AG09319 (cell line): ENCODE data around the gene MFNG.
"Not testable (repeated sequence)": the region's sequence is repeated elsewhere in the genome, so short reads cannot be mapped to it uniquely, and the experiment has no call there.

Experiments
- DNase-seq: peaks from one replicate; pipeline ENCODE4 v3.0.0-alpha.2; 2010; ENCODE audit warnings: low read depth; ENCODE audit errors: extremely low read depth
- TF ChIP-seq, protein P1 (sequence below): IDR thresholded peaks from 2 replicates; pipeline ENCODE4 v1.5.1; 2011; ENCODE audit warnings: low read depth, mild to moderate bottlenecking, inconsistent platforms, low read length, moderate library complexity

MFNG gene, protein sequence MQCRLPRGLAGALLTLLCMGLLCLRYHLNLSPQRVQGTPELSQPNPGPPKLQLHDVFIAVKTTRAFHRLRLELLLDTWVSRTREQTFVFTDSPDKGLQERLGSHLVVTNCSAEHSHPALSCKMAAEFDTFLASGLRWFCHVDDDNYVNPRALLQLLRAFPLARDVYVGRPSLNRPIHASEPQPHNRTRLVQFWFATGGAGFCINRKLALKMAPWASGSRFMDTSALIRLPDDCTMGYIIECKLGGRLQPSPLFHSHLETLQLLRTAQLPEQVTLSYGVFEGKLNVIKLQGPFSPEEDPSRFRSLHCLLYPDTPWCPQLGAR

DNA sequence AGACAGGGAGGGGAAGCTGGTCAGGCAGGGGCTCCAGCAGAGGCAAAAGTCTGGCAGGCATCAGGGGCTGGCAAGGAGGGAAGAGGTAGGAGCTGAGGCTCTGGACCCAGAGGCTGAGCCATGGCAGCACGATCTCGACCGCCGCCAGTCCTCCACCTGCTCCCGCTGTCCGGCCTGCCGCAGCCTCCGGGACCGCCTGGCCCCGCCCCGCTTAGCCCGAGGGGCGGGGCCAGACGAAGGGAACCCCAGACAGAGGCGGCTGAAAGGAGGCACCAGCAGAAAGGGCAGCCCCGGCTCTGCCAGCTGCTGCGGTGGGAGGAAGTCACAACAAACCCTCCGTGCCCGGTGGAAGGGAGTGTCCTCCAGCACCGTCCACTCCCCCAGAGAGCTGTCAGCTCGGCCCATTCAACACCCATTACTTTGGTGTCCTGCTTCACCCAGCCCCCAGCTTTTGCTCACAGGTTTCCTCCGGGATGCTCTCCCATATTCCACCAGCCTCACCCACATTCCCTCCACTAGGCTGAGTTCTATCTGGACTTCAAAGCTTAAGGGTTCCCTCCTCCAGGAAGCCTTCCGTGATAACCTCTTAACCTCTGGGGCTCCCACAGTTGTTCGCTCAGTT lies at the start of gene MFNG:
TSS of gene MFNG (minus strand) at position 161 of the 622 bp plus-strand sequence. CDS start 207 bp downstream, outside the sequence.
- no peak for DNase-seq
- TF ChIP-seq, protein P1, sequence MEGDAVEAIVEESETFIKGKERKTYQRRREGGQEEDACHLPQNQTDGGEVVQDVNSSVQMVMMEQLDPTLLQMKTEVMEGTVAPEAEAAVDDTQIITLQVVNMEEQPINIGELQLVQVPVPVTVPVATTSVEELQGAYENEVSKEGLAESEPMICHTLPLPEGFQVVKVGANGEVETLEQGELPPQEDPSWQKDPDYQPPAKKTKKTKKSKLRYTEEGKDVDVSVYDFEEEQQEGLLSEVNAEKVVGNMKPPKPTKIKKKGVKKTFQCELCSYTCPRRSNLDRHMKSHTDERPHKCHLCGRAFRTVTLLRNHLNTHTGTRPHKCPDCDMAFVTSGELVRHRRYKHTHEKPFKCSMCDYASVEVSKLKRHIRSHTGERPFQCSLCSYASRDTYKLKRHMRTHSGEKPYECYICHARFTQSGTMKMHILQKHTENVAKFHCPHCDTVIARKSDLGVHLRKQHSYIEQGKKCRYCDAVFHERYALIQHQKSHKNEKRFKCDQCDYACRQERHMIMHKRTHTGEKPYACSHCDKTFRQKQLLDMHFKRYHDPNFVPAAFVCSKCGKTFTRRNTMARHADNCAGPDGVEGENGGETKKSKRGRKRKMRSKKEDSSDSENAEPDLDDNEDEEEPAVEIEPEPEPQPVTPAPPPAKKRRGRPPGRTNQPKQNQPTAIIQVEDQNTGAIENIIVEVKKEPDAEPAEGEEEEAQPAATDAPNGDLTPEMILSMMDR, result no peak

DNA sequence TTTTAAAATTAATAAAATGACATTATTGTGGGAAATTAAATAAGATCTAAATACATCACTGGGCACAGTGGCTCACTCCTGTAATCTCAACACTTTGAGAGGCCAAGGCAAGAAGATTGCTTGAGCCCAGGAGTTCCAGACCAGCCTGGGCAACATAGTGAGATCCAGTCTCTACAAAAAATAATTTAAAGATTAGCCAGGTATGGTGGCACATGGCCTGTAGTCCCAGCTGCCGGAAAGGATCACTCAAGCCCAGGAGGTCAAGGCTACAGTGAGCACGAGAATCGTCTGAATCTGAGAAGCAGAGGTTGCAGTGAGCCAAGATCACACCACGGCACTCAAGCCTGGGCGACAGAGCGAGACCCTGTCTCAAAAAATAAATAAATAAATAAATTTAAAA lies 49.0 kb upstream of the MFNG start:
- no peak for DNase-seq
- TF ChIP-seq, protein P1, result no peak

DNA sequence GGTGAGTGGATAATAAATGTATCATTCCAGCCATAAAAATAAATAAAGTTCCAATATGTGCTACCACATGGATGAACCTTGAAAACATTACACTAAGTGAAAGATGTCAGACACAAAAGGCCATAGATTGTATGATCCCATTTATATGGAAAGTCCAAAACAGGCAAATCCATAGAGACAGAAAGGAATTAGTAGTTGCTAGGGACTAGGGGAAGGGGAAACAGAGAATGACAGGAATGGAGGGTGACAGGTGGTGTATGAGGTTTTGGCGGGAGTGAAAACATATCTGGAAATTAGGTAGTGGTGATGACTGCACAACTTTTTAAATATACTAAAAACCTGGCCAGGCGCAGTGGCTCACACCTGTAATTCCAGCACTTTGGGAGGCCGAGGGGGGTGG lies 48.3 kb upstream of the MFNG start:
- TF ChIP-seq, protein P1, result no peak
- no peak for DNase-seq

DNA sequence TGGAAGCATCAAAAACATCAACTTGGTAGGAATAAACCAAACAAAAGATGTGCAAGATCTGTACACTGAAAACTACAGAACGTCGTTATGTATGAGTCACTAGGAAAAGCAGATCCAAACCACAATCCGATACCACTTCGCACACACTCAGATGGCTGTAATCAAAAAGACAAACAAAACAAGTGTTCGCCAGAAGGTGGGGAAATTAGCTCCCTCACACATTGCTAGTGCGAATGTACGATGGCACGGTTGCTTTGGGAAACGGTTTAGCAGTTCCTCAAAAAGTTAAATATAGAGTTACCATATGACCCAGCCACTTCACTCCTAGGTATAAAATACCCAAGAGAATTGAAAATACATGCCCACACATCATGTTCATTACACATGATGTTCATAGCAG lies 47.8 kb upstream of the MFNG start:
- DNase-seq, result no peak
- TF ChIP-seq, protein P1, result no peak

DNA sequence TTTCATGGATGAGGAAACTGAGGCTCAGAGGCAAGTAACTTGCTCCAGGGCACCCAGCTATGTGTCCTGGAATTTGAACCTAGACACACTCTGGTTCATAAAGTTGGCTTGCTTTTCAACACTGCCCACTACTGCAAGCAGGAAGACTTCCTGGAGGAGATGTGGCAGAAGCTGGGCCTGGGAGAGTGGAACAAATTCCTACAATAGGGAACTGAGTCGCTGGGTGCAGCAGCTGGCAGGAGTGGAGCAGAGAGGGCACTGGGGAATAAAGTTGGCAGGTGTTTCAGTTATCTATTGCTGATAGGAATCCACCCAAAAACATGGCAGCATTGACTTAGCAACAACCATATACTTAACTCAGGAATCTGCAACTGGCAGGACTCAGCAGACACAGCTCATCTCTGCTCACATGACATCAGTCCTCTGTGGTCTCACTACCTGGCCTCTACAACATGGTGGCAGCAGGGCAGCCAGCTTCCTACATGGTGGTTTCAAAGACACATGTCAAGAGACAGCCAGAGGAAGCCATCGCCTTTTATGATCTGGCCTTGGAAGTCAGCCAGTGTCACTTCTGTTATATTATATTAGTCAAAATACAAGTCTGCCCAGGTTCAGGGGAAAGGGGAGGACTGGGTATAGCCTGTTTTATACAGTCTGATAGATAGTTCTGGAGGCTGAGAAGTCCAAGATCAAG lies 43.6 kb upstream of the MFNG start:
- TF ChIP-seq, protein P1, result no peak
- DNase-seq, result no peak

DNA sequence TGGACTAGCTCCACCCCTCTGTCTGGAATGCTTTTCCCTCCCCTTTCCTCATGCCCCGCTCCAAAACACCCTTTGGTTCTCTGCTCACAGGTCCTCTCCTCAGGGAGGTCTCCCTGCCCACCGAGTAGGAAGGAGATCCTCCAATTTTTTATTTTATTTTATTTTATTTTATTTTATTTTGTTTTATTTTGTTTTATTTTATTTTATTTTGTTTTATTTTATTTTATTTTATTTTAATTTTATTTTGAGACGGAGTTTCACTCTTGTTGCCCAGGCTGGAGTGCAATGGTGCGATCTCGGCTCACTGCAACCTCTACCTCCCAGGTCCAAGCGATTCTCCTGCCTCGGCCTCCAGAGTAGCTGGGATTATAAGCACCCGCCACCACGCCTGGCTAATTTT lies 41.8 kb upstream of the MFNG start:
- not testable (repeated sequence) for DNase-seq

DNA sequence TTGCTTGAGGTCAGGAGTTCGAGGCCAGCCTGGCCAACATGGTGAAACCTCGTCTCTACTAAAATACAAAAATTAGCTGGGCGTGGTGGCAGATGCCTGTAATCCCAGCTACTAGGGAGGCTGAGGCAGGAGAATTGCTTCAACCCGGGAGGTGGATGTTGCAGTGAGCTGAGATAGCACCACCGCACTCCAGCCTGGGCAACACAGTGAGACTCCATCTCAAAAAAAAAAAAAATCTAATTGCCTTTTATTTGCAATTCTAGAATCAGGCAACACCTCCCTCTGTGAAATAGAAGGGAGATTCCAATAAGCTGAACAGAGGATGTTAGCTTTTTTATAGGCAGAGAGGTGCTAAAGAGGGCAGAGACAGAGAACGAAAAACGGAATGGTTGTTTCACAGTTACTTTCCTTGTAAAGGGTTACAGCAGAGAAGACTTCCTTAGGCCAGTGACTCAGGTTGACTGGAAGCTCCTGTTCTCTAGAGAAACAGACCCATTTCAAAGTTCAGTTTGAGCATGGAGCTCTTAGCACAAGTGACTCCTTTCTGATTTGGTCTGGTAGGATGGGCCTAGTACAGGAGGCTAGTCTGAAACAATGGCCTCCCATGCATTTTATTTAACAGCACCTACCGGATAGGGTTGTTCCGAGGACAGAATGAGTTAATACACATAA lies 41.0 kb upstream of the MFNG start:
- not testable (repeated sequence) for DNase-seq

DNA sequence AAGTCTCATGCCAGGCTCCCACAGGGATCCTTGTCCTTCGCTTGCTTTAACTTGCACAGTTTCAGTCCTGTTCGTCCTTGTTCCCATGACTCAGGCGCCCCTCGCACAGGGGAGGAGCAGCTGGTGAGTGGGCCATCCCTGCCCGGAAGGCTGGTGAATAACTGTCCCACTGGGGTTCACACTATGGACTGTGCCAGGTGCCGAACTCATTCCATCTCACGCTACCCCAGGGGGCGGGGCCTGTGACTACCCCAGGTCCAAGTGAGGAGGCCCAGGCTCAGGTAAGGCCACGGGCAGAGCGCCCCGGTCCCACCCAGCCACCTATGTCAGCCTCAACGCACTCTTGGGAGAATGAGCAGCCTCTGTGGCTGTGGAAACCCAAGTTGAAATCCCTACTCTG lies 40.2 kb upstream of the MFNG start:
- TF ChIP-seq, protein P1, result no peak
- DNase-seq, result no peak
